MCF 10A (cell line): ENCODE measurements around the gene DIP2C. TPM values are rescaled to one million over a fixed set of nuclear protein-coding genes. Genes with fewer than 3 reads are reported as not detected.

ENCODE experiments used
- BruUV-seq: library from RNA; stranded (reverse); fragments of 400-500 nt; replicated peaks from 2 replicates; lab custom pipeline; 2021; lab: Mats Ljungman, UMichigan
- CTCF ChIA-PET: fragments of 300-600 bp; sonication (Branson Sonifier 250); formaldehyde crosslinking; extraction: SDS; loops from one replicate; lab custom pipeline; 2021; ENCODE audit warnings: antibody characterized with exemption, inconsistent platforms; lab: Yijun Ruan, JAX
- POLR2A ChIA-PET: fragments of 300-600, 350-650 bp; sonication (Branson Sonifier 250); formaldehyde crosslinking; extraction: SDS; loops from one replicate; lab custom pipeline; 2020; ENCODE audit warnings: antibody characterized with exemption, inconsistent platforms; lab: Yijun Ruan, JAX
- DNase-seq: peaks from one replicate; pipeline ENCODE4 v3.0.0-alpha.2; 2018; ENCODE audit not compliant: unreplicated experiment
- H3K27ac Mint-ChIP-seq: one replicate; pipeline ENCODE4 v1.8.0; 2022; ENCODE audit warnings: mild to moderate bottlenecking, low read depth, mixed read lengths; ENCODE audit not compliant: unreplicated experiment
- H3K27me3 Mint-ChIP-seq: one replicate; pipeline ENCODE4 v1.8.0; 2022; ENCODE audit warnings: mixed read lengths; ENCODE audit not compliant: insufficient read depth, unreplicated experiment
- H3K36me3 Mint-ChIP-seq: one replicate; pipeline ENCODE4 v1.8.0; 2022; ENCODE audit warnings: mild to moderate bottlenecking, moderate library complexity, mixed read lengths; ENCODE audit not compliant: insufficient read depth, unreplicated experiment
- H3K4me1 Mint-ChIP-seq: one replicate; pipeline ENCODE4 v1.8.0; 2022; ENCODE audit warnings: mixed read lengths; ENCODE audit not compliant: insufficient read depth, unreplicated experiment
- H3K4me3 Mint-ChIP-seq: one replicate; pipeline ENCODE4 v1.8.0; 2022; ENCODE audit warnings: mild to moderate bottlenecking, moderate library complexity, mixed read lengths; ENCODE audit not compliant: unreplicated experiment
- H3K9me3 Mint-ChIP-seq: one replicate; pipeline ENCODE4 v1.8.0; 2022; ENCODE audit warnings: mixed read lengths; ENCODE audit not compliant: unreplicated experiment
- intact Hi-C: fragments of 100-400 bp; cut with micrococcal nuclease; formaldehyde crosslinking; loops from 2 replicates; pipeline ENCODE4 v1.14.1; 2022
- total RNA-seq: library from RNA; stranded (reverse); gene quantifications from 2 replicates; pipeline ENCODE4 v1.2.3, GENCODE V29; 2022
- TF ChIP-seq, protein P1 (sequence below): fragments of 200-600 bp; IDR thresholded peaks from one replicate; pipeline ENCODE4 v1.8.0; 2022; ENCODE audit warnings: antibody characterized with exemption, mild to moderate bottlenecking; ENCODE audit not compliant: unreplicated experiment

The DIP2C gene
- total RNA-seq, 1 experiment from 2014 or later = 0.37 TPM

DNA sequence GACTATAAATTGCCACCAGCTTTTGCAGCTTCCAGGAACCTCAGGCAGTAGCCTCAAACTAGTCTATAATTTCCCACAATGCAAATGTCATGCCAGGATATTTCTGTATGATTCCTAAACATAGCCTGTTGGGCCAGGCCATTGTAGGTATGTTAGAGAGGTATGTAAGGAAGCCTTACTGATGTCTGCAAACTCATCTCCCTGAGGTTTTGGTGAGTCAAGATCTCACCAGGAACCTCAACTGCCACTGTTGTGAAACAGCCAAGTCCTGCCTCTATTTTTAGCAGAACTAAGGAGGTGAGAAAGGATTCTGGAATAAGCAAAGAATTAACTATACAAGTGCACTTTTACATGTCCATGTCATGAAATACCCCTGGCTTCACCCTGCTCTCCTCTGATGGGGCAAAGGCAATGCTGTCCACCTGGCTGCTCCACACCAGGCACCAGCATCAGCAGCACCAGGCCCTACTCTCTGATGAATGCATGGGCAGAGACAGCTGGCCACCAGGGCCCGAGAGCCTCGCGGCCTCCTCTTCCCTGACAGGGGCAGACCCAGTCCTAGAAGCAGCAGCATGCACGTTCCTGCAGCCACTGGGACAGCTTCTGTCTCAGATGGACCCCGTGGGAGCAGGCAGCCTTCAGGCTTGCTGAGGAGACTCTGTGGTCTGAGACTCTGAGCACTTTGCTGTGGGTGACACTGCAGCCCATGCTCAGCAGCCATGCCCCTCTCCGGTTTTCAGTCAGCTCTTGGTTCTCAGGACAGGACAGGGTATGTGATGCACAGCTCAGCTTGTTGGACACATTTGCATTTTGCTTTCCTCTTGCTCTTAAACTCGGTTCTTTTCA is 407.0 kb downstream of the DIP2C start:
- no peaks in the 10 kb centered on the region for H3K36me3 Mint-ChIP-seq

DNA sequence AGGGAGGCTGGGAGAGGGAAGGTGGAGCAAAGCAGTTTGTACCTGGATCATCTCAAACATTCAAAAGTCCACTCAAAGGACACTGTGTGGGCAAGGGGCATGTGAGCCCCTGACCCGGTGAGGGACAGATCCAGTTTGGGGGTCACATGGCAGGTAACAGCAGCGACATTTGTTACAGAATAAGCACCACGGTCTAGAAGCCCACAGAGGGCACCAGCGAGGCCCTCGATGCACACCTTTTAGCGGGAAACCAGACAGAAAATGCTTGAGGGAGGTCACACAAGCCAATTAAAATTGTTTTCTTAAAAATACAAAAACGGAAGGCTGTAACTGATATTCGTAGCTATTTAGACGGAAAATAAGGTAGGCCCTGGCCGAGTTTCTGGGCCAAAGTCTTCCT is 409.8 kb downstream of the DIP2C start:
- TF ChIP-seq, protein P1, sequence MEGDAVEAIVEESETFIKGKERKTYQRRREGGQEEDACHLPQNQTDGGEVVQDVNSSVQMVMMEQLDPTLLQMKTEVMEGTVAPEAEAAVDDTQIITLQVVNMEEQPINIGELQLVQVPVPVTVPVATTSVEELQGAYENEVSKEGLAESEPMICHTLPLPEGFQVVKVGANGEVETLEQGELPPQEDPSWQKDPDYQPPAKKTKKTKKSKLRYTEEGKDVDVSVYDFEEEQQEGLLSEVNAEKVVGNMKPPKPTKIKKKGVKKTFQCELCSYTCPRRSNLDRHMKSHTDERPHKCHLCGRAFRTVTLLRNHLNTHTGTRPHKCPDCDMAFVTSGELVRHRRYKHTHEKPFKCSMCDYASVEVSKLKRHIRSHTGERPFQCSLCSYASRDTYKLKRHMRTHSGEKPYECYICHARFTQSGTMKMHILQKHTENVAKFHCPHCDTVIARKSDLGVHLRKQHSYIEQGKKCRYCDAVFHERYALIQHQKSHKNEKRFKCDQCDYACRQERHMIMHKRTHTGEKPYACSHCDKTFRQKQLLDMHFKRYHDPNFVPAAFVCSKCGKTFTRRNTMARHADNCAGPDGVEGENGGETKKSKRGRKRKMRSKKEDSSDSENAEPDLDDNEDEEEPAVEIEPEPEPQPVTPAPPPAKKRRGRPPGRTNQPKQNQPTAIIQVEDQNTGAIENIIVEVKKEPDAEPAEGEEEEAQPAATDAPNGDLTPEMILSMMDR = no peak
- no peak for DNase-seq
- Mint-ChIP-seq H3K27me3 (peaks cover 11% of the 10 kb centered on the region), H3K36me3 (no peaks in the 10 kb centered on the region), H3K27ac (no peak overlapping the region), H3K4me3 (no peak overlapping the region), H3K9me3 (no peaks in the 10 kb centered on the region), H3K4me1 (no peaks in the 10 kb centered on the region)
- ChIA-PET POLR2A (interaction anchor here (1.1 kb wide), 1 partner anchor 652 kb away, joined by 3 read pairs; the partner anchor contains the start of gene LARP4B), CTCF (interaction anchor here (1.5 kb wide), 1 partner anchor 25 kb away, joined by 5 read pairs; no protein-coding TSS in a partner anchor)
- intact Hi-C loops = no loop called here
- no TSS peak for BruUV-seq

More for the DNA sequence above, 407.0 kb downstream of the DIP2C start:
- no TSS peak for BruUV-seq
- TF ChIP-seq, protein P1 = no peak
- CTCF ChIA-PET = no interaction called here
- H3K9me3 Mint-ChIP-seq = no peaks in the 10 kb centered on the region
- H3K4me1 Mint-ChIP-seq = no peaks in the 10 kb centered on the region
- intact Hi-C loops = no loop called here
- H3K27ac Mint-ChIP-seq = no peak overlapping the region
- DNase-seq = peak; percentile 38
- peaks cover 6% of the 10 kb centered on the region for H3K27me3 Mint-ChIP-seq
- H3K4me3 Mint-ChIP-seq = no peak overlapping the region
- POLR2A ChIA-PET = interaction anchor here (0.6 to 1.4 kb wide), 2 partner anchors 9 to 102 kb away, joined by 3 read pairs; no protein-coding TSS in a partner anchor

DNA sequence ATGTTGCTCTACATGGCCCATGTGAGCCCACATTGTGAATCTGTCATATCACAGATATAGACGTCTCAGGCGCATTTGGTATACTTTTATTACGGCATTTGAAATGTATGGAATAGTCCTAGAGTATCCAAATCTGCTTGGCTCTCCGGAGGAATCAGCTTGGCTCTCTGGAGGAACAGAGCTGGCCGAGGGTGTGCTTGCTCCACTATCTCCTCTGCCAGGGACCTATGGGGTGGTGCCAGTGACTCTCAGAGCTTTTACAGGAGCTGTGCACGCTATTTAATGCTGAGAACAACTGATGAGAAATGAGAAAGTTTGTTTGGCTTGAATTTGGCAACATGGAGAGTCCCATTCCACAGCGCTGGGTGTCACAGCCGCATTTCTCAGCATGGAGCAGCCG is 410.2 kb downstream of the DIP2C start:
- no peaks in the 10 kb centered on the region for H3K9me3 Mint-ChIP-seq
- peaks cover 11% of the 10 kb centered on the region for H3K27me3 Mint-ChIP-seq
- intact Hi-C loops = no loop called here
- H3K4me1 Mint-ChIP-seq = no peaks in the 10 kb centered on the region
- no peak overlapping the region for H3K4me3 Mint-ChIP-seq
- no peak for DNase-seq
- H3K36me3 Mint-ChIP-seq = no peaks in the 10 kb centered on the region
- POLR2A ChIA-PET = interaction anchor here (1.1 kb wide), 1 partner anchor 652 kb away, joined by 3 read pairs; the partner anchor contains the start of gene LARP4B
- no TSS peak for BruUV-seq
- TF ChIP-seq, protein P1 = no peak
- CTCF ChIA-PET = interaction anchor here (1.5 kb wide), 1 partner anchor 25 kb away, joined by 5 read pairs; no protein-coding TSS in a partner anchor
- no peak overlapping the region for H3K27ac Mint-ChIP-seq

DNA sequence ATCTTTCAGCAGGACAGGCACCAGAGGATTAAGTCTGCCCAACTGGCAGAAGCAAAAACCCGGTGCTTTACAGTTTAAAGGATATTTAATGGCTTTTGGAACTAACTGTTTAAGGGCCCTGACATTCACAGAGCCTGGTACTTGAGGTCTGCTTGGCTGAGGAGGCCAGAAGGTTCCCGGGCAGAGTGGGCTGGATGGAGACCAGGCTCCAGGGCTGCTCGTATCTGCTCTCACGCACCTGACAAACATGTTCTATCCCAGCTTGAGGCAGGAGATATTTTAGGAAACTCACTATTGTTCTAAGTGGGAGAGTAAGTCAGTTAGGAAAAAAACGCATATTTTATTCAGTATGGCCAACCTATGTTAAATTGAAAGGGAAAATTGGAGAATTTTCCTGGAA is 410.8 kb downstream of the DIP2C start:
- CTCF ChIA-PET = interaction anchor here (1.5 kb wide), 1 partner anchor 24 kb away, joined by 5 read pairs; no protein-coding TSS in a partner anchor
- H3K27ac Mint-ChIP-seq = no peak overlapping the region
- no TSS peak for BruUV-seq
- intact Hi-C loops = no loop called here
- no peaks in the 10 kb centered on the region for H3K4me1 Mint-ChIP-seq
- POLR2A ChIA-PET = no interaction called here
- TF ChIP-seq, protein P1 = no peak
- no peak overlapping the region for H3K4me3 Mint-ChIP-seq
- no peaks in the 10 kb centered on the region for H3K9me3 Mint-ChIP-seq
- DNase-seq = no peak
- H3K27me3 Mint-ChIP-seq = peaks cover 11% of the 10 kb centered on the region
- H3K36me3 Mint-ChIP-seq = no peaks in the 10 kb centered on the region
